IPS-18c (cell line): Measurements from ENCODE around the gene NRSN1.
"Not testable (repeated sequence)": the region's sequence is repeated elsewhere in the genome, so short reads cannot be mapped to it uniquely, and the experiment has no call there.

Experiments used
- H3K4me3 ChIP-seq: 2 replicates; pipeline ENCODE4 v1.7.0; 2013; ENCODE audit warnings: low read depth, mild to moderate bottlenecking, low read length, moderate library complexity; ENCODE audit not compliant: insufficient read depth
- H3K9me3 ChIP-seq: one replicate; pipeline ENCODE4 v1.6.1; 2013; ENCODE audit warnings: mild to moderate bottlenecking, low read length, moderate library complexity; ENCODE audit not compliant: control insufficient read depth, insufficient read depth

NRSN1 gene

DNA sequence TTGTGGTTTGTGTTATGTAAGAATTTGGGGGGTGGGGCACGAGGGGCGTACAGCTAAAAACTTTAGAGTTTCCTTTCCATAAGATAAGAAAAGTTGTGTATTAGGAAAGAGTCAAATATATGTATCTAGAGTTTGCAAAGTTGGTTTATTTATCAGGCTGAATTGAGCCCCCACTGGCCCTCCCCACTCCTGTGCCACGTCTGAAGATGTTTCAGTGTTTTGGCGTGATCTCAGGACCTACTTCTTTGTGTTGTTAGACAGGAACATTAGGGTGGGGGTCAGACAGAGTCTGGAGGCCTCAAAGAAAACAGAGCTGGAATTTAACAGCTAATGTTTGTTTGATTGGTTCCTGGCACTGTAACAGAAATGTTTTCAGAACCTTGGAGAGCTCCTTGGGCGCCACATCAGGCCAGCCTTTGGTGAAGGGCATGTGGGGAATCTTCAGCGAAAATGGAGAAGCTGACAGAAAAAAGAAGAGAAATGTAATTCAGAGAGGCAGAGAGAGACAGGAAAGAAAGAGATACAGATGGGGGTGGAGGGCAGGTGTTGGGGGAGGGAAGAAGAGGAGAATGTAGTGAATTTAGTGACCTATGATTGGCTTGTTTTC, 674 bp downstream of the NRSN1 start:
- Histone ChIP-seq H3K4me3 (peak overlapping the region; percentile 53; the same call in 1 of the 2 replicates), H3K9me3 (no peaks in the 10 kb centered on the region)

DNA sequence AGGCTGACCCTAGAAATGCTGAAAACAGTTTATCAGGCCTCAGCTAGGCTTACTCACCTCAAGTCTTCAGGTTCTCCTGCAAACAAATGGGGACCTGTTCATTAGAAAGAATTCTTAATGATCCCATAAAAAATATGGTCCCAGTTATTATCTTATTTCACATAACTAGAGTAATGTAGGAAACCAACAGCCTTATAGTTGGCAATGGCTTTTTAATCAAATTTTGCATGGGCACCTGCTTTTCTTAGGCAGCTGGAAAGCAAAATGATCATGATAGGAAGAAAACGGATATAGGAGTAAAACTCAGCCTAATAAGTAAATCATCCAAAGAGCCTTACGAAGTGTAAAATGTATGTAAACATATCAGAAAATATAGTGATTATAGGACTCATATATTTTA, 1.3 kb downstream of the NRSN1 start:
- no peak overlapping the region for H3K4me3 ChIP-seq
- H3K9me3 ChIP-seq: no peaks in the 10 kb centered on the region

DNA sequence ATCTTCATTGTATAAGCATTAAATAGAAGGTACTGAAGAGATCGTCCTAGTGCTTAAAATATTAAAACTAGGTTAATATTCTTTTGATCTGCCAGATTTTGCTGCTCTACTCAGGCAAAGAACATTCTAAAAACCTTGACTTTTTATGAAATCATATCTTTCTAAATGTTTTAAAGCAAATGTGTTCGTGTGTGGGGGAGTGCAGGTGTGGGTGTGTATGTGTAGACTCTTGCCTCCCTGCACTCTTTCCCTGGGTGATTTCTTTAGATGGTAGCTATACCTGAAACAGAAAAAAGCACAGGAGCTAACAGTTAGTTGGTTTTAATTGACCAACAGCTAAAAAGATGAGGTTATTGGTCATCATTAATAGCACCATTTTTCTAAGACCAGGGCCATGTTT, 5.7 kb downstream of the NRSN1 start:
- Histone ChIP-seq H3K9me3 (no peaks in the 10 kb centered on the region), H3K4me3 (no peak overlapping the region)

DNA sequence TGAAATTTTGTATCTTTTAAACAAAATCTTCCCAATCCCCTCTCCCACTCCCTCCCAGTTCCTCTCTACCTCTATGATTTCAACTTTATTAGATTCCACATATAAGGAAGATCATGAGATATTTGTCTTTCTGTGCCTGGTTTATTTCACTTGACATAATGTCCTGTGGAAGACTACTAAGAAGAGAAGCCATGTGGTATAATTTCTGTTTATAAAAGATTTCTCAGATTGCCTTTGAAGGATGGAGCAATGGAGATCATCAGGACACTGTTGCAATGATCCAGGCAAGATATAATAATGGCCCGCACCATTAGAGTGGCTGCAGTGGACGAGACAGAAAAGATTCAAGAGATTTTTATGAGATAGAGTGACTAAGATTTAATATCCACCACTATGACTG, 13.1 kb downstream of the NRSN1 start:
- no peak overlapping the region for H3K4me3 ChIP-seq

DNA sequence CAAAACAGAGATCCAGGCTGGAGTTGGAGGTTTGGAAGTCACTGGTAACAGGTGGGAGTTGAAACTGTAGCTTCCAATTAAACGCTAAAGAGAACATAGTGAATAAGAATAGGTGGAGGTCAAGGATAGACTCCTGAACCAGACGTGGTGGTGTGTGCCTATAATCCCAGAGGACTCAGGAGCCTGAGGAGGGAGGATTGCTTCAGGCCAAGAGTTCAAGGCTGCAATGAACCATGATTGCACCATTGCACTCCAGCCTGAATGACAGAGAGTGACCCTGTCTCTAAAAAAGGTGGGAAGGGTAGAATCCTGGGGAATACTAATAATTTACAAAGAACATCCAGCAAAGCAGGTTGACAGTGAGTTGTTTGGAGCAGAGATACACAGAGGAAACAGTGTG, 13.6 kb downstream of the NRSN1 start:
- Histone ChIP-seq H3K4me3 (no peak overlapping the region), H3K9me3 (peaks cover 2% of the 10 kb centered on the region)

More for the DNA sequence above, 13.1 kb downstream of the NRSN1 start:
- H3K9me3 ChIP-seq: peaks cover 2% of the 10 kb centered on the region

DNA sequence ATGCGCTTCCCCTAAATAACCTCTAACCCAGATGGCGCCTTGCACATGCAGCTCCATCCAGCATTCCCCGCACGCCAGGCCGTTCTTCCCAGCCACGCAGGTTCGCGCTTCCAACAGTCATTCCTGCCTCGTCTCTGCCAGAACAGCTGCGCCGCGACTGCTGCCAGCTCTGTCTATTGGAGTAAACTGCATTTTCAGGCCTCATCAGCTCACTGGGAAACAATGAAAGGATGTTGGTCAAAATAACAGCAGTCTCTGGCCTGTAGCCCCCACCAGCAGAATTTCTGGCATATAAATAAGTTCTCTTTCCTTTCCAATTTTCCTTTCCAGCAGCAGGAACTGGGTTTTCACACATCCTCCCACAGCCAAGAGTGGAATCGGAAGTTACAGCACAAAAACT, 14.6 kb downstream of the NRSN1 start:
- Histone ChIP-seq H3K9me3 (peaks cover 2% of the 10 kb centered on the region), H3K4me3 (no peak overlapping the region)

DNA sequence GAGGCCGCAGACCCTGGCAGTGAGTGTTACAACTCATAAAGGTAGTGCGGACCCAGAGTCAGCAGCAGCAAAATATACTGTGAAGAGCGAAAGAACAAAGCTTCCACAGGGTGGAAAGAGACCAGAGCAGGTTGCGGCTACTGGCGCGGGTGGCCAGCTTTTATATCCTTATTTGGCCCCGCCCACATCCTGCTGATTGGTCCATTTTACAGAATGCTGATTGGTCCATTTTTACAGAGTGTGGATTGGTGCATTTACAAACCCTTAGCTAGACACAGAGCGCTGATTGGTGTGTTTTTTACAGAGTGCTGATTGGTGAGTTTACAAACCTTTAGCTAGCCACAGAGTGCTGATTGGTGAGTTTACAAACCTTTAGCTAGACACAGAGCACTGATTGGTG, 16.7 kb downstream of the NRSN1 start:
- H3K4me3 ChIP-seq, H3K9me3 ChIP-seq: not testable (repeated sequence)

DNA sequence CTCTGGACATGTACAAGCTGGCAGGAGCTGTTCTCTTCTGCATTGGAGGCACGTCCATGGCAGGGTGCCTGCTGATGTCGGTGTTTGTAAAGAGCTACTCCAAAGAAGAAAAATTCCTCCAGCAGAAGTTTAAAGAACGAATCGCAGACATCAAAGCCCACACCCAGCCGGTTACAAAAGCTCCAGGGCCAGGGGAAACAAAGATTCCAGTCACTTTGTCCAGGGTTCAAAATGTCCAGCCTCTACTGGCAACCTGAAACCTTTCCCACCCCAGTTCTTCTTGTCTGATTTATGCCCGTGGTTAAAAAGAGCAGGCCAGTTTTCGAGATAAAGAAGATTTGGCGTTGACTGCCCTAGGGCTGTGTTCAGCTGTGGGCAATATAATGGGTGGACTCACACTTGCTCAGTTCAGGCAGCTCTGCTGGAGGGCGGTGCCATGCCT, 19.7 kb downstream of the NRSN1 start:
- Histone ChIP-seq H3K9me3 (peaks cover 2% of the 10 kb centered on the region), H3K4me3 (no peak overlapping the region)

DNA sequence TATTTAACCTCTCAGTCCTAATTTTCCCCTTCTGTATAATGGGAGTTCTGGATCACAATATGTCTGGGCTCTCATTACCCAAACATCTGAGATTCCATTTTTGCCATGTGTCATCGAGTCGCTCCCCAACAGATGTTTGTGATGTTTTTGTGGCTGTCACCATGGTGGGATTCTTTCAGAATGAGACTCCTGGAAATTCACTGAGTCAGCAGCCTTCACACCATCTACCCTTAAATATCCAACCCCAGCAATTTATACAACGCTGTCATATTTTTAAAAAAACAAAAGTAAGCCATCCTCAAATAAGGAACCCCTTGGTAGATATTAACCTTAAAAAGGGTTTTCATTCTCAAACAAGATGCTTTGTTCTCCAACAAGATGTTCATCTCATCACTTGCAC, 20.9 kb downstream of the NRSN1 start:
- H3K4me3 ChIP-seq: no peak overlapping the region

DNA sequence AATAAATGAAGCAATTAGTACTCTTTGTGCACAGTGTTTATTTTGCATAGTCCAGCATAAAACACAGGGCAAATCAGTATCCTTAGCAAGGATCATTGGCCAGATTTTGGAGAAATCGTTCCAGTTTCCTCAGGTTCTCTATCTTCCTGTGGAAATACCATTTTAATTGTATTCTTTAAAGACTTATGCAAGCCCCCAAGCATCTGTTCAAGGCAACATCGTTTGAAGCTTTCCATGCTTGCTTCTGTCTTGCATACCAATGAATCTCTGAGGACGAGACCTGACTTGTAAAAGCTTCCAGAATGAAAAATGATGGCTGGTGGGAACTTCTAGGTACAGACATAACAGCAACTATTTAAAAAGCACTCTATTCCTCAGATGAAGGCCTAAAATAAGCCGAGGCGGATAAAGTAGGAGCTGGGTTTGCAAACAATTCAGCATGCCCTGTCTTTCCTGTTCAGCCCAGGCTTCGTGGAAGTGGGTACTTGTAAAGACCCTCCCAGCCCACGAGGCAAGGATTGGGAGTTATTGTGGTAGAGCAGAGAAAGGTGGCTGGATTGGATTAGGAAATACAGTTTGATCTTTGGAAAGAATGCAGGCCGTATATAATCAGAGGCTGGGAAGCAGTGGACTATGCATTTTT, 21.6 kb downstream of the NRSN1 start:
- peaks cover 2% of the 10 kb centered on the region for H3K9me3 ChIP-seq

More for the DNA sequence above, 20.9 kb downstream of the NRSN1 start:
- H3K9me3 ChIP-seq: peaks cover 2% of the 10 kb centered on the region

DNA sequence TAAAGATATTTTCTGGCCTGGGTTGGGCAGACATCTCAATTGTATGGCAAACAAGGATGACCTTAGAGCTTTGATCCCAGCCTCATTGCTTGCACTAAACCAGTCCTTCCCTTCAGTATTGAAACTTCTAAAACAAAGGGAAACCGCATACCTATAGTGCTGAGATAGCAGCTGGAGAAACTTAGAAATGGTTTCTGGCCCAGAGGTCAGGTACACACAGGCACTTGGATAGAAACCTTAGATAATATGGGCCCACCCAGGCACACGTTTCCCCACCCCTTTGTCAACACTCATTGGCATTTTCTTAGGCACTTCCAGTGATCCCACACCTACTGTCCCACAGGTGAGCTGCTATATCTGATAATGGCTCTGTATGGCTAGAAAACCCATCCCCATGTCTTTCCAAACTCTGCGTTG, 22.1 kb downstream of the NRSN1 start:
- Histone ChIP-seq H3K4me3 (no peak overlapping the region), H3K9me3 (peaks cover under 1% of the 10 kb centered on the region)

More for the DNA sequence above, 21.6 kb downstream of the NRSN1 start:
- no peak overlapping the region for H3K4me3 ChIP-seq

DNA sequence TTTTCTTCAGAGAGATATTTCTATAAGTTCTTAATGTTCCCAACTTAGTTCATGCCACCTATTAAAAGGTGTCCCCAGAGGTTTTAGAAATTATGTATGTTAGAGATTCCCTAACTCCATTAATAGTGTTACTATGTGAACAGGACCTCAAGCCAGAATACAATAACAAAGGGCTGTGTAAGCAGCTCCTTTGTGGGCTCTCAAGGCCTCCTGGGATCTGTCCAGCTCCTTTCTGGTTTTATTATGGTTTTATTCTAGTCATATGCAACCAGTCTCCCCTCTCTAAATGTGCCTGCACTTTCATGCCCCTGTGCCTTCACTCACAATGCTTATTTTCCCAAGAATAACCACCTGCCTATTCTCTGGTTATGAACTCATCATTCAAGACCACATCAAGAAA, 22.7 kb downstream of the NRSN1 start:
- Histone ChIP-seq H3K9me3 (no peaks in the 10 kb centered on the region), H3K4me3 (no peak overlapping the region)

DNA sequence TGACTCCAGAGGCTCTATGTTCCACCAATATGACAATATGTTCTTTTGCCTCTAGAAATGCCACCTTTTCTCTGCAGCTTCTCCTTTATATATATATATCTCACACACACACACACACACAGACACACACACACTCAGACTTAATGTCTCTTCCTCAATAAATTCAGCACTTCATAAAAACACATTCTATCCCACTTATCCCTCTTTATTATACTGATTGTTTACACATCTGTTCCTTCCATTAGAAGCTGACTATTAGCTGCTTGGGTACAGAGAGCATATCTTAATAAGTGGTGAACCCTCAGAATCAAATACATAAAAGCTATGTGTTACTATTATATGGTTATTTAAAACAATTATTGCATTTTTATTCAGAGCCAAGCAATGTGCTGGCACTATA, 23.3 kb downstream of the NRSN1 start:
- Histone ChIP-seq H3K9me3 (no peaks in the 10 kb centered on the region), H3K4me3 (no peak overlapping the region)

DNA sequence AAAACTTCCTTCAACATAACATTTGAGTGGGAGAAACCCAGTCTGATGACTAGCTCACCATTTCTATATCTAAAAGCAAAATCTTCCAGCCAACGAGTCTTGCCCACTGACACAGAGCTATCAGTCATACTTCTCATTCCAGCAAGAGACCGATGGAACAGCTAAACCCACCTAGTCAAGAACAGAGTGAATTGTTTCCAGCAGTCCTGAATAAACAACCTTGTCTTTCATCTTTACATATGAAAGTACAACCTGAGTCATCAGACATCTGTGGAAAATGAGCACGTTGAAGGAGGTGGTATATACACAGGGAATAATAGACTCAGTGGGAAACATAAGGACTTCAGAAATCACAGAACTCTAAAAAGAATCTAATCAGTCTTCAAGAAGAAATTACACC, 23.8 kb downstream of the NRSN1 start:
- Histone ChIP-seq H3K9me3 (no peaks in the 10 kb centered on the region), H3K4me3 (no peak overlapping the region)

DNA sequence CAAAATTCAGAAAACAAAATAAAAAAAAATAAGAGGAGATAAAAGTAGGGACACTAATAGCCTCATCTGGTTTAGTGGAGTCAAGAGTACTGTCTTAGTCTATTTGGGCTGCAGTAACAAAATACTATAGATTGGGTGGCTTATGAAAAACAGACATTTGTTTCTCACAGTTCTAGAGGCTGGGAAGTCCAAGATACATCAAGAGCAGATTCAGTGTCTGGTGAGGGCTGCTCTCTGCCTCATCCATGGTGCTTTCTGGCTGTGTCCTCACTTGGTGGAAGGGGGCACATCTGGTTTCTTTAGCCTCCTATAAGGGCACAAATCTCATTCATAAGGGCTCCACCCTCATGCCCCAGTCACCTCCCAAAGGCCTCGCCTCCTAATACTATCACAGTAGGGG, 26.0 kb downstream of the NRSN1 start:
- H3K4me3 ChIP-seq: no peak overlapping the region
- H3K9me3 ChIP-seq: peaks cover 4% of the 10 kb centered on the region

DNA sequence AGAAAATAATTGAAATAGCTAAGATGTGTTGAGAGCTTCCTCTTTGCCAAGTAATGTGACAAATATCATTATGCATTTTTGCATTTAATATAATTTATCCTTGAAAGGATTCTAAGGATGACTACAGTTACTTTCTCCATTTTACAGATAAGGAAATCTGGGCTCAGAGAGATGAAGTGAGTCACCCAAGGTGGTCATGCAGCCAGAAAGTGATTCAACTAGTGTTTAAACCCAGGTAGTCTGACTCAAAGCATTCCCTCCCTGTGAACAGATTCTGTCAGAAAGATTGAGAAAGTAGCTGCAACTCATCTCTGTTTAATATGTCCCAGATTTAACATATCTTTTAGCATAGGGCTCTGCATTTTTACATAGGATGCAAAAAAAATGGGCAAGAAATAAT, 28.1 kb downstream of the NRSN1 start:
- H3K4me3 ChIP-seq: no peak overlapping the region
- peaks cover 4% of the 10 kb centered on the region for H3K9me3 ChIP-seq

DNA sequence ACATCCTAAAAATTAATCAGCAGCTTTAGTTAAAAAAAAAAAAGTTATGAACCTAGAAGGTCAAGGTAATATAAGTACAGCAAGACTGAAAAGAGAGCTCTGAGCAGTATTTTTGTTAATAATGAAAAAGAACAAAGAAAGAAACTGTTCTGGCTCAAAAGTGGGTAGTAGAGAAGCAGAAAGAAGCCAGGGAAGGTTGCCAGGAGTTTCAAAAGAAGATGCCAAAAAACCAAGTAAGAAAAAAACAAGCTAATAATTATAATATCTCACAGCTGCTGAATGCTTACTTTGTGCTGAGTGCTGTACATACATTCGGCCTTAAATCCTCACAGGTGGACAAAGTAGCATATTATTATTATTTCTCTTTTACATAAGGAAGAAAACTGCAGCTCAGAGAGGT, 31.9 kb downstream of the NRSN1 start:
- peaks cover 4% of the 10 kb centered on the region for H3K9me3 ChIP-seq
- H3K4me3 ChIP-seq: no peak overlapping the region

DNA sequence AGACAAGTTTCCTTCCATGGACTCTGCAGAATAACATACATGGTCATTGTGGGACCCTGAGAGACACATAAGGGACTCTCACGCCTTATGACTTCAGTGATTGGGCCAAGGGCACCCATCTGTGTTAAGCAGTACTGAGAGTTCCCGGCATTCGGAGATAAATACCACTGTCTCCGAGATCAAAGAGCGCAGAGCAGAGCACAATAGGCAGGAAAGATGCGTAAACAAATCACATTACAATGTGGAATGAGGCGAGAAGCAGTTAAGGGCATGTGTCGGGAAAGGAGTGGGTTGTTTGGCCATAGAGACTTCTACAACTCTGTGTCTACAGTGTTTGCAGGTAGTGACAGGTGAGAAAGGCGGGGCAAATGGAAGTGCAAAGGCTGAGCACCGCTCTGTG, 57.6 kb downstream of the NRSN1 start:
- no peaks in the 10 kb centered on the region for H3K9me3 ChIP-seq
- H3K4me3 ChIP-seq: no peak overlapping the region

DNA sequence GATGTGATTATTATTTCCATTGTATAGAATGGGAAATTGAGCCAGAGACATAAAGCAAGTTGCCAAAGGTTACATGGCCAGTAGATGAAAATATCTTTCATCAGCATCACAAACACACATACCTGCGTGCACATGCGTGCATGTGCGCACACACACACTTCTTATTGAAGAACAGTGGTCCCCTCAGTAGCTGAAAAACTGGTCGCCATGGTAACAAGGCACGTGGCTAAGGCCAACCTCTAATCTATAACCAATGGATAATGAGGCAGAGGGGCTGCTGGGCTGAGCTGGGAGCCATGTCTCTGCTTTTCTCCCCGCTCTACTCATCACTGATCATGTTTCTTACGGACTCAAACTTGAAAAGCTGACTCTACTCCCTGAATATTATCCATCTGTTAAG, 60.3 kb downstream of the NRSN1 start:
- Histone ChIP-seq H3K9me3 (no peaks in the 10 kb centered on the region), H3K4me3 (no peak overlapping the region)
